HG02938 (cell line): ENCODE data around the gene GALNT15.

Experiments used
- ATAC-seq: cut with Tn5 transposase; IDR thresholded peaks from one replicate; pipeline ENCODE4 v1.9.1; 2021; ENCODE audit warnings: mild to moderate bottlenecking, moderate library complexity; ENCODE audit not compliant: unreplicated experiment

GALNT15 gene

GRCh38 chr3:16183601-16184270 lies 9.3 kb downstream of the GALNT15 start:
- ATAC-seq: no peak

- no peak for ATAC-seq
Measured at GRCh38 chr3:16186086-16186485, 11.6 kb downstream of the GALNT15 start.

GRCh38 chr3:16186565-16186964 lies 12.1 kb downstream of the GALNT15 start:
- ATAC-seq: no peak

- no peak for ATAC-seq
Measured at GRCh38 chr3:16187213-16187790, 12.8 kb downstream of the GALNT15 start.

- ATAC-seq: no peak
Measured at GRCh38 chr3:16188071-16188470, 13.6 kb downstream of the GALNT15 start.

- ATAC-seq: no peak
Measured at GRCh38 chr3:16189201-16189600, 14.7 kb downstream of the GALNT15 start.

GRCh38 chr3:16190704-16191103 lies 16.2 kb downstream of the GALNT15 start:
- ATAC-seq: no peak

GRCh38 chr3:16191591-16191990 lies 17.1 kb downstream of the GALNT15 start:
- no peak for ATAC-seq

- no peak for ATAC-seq
Measured at GRCh38 chr3:16192176-16192811, 17.8 kb downstream of the GALNT15 start.

- no peak for ATAC-seq
Measured at GRCh38 chr3:16198427-16198826, 23.9 kb downstream of the GALNT15 start.

- no peak for ATAC-seq
Measured at GRCh38 chr3:16199769-16200168, 25.3 kb downstream of the GALNT15 start.

GRCh38 chr3:16200411-16200810 lies 25.9 kb downstream of the GALNT15 start:
- no peak for ATAC-seq

GRCh38 chr3:16203031-16203430 lies 28.6 kb downstream of the GALNT15 start:
- ATAC-seq: no peak

GRCh38 chr3:16203671-16204629 lies 29.5 kb downstream of the GALNT15 start:
- ATAC-seq: no peak

GRCh38 chr3:16204751-16205150 lies 30.3 kb downstream of the GALNT15 start:
- no peak for ATAC-seq

- no peak for ATAC-seq
Measured at GRCh38 chr3:16205156-16205870, 30.8 kb downstream of the GALNT15 start.

- ATAC-seq: no peak
Measured at GRCh38 chr3:16207031-16207430, 32.6 kb downstream of the GALNT15 start.

- ATAC-seq: no peak
Measured at GRCh38 chr3:16211176-16211904, 36.9 kb downstream of the GALNT15 start.

- no peak for ATAC-seq
Measured at GRCh38 chr3:16214366-16214765, 39.9 kb downstream of the GALNT15 start.

GRCh38 chr3:16216373-16216935 lies 42.0 kb downstream of the GALNT15 start:
- ATAC-seq: no peak
